ENCODE measurements around the gene SEH1L.
A peak's percentile ranks its signal among the peaks of the same experiment; 100 is the strongest.
"Not testable (repeated sequence)": the region's sequence is repeated elsewhere in the genome, so short reads cannot be mapped to it uniquely, and the experiment has no call there.

The SEH1L gene

DNA sequence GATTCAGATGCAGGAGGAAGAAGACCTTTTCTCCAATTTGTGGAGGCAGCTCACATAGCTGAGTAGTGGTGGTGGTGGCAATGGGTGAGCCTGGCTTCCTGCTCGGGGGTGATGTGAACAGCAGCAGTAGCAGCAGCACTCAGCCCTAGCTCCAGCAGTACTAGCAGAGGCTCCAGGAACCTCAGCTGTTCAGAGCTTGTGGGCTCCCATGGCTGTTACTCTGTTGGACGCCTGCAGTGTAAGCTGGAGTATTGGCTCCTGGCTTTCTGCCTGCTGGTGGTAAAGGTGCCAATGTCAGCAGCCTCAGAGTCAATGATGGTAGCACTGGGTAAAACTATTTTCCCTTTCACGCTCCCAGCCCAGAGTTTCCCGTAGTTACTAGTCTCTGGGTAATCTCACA is 3.1 kb upstream of the SEH1L start:
- DNase-seq = no peak

GRCh38 chr18:12946549-12947284 is 1.1 kb upstream of the SEH1L start:
- no peak for DNase-seq

DNA sequence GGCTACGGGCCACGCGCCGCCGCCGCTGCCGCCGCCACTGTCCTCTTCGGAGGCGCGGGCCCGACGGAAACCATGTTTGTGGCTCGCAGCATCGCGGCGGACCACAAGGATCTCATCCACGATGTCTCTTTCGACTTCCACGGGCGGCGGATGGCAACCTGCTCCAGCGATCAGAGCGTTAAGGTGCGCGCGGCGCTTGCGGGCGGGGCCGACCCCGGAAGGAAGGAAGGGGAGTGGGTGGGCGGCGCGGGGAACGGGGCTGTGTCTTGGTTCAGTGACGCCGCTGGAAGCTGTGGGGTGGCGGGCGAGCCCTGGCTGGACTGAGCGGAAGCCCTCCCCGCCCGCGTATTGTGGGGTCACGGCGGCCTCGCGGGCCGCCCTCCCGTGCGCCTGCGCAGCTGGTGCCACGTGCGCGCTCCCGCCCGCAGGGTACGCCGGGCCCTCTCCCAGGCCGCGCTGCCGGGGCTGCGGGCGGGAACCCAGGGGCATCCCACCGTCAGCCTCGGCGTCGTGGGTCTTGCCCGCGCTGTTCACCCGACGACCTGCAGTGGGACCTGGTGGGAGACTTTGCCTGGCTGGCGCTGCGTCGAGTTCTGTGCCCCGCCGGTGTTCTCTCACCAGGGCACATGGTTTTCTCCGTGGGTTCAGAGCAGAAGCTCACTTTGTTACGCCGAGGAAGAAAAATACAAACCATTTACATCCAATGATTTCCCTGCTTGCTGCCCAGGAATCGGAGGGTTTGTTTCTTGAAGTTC is 416 bp downstream of the SEH1L start:
- DNase-seq = no peak

- DNase-seq = no peak
Measured at GRCh38 chr18:12958478-12958877, 10.7 kb downstream of the SEH1L start.

- DNase-seq = no peak
Measured at GRCh38 chr18:12960395-12960794, 12.6 kb downstream of the SEH1L start.

DNA sequence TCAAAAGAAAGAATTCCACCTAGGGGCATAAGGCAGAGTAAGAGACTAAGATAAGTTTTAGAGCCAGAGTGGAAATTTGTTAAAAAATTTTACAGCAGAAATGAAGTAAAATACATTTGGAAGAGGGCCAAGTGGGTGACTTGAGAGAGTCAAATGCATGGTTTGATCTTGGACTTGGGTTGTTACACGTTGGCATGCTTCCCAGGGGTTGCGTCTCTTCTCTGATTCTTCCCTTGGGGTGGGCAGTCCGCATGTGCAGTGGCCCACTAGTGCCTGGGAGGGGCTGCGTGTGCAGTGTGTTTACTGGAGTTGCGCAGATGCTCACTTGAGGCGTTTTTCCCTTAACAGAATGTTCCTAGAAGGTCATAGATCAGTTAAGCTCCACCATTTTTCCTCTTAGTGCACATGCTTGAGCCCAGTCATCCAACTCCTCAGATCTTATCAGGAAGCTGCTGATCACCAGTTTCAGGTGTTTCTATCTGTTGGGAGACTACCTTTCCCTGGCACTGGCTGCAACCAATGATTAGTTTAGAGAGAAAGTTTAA is 13.1 kb downstream of the SEH1L start:
- no peak for DNase-seq

- no peak for DNase-seq
Measured at GRCh38 chr18:12963069-12963468, 15.3 kb downstream of the SEH1L start.

DNA sequence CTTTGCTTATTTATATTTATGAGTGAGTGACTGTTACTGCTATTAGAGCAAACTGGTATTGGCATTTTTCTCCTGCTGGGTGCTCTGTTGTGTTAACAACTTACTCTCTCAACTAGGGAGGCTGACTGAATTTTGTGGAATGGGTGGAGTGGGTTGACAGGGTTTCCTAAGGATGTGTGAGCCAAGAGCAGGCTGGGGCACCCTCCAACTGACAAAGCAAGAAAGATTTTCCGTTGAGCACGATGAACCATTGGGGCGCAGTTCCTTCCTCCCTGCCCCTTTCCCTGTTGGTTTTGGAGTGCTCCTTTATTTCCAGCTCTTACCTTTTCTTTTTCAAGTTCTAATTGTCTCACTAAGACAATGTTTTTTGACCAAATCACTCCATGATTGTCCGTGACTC is 20.3 kb downstream of the SEH1L start:
- DNase-seq = no peak

GRCh38 chr18:12968619-12969018 is 20.8 kb downstream of the SEH1L start:
- DNase-seq = no peak

- no peak for DNase-seq
Measured at GRCh38 chr18:12973562-12974213, 25.9 kb downstream of the SEH1L start.

- DNase-seq = no peak
Measured at GRCh38 chr18:12975488-12975887, 27.7 kb downstream of the SEH1L start.

- no peak for DNase-seq
Measured at GRCh38 chr18:12976305-12976704, 28.5 kb downstream of the SEH1L start.

DNA sequence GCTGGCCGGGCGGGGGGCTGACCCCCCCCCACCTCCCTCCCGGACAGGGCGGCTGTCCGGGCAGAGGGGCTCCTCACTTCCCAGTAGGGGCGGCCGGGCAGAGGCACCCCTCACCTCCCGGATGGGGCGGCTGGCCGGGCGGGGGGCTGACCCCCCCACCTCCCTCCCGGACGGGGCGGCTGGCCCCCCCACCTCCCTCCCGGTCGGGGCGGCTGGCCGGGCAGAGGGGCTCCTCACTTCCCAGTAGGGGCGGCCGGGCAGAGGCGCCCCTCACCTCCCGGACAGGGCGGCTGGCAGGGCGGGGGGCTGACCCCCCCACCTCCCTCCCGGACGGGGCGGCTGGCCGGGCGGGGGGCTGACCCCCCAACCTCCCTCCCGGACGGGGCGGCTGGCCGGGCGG is 32.3 kb downstream of the SEH1L start:
- DNase-seq = not testable (repeated sequence)

GRCh38 chr18:12989397-12990122 is 41.7 kb downstream of the SEH1L start:
- no peak for DNase-seq

DNA sequence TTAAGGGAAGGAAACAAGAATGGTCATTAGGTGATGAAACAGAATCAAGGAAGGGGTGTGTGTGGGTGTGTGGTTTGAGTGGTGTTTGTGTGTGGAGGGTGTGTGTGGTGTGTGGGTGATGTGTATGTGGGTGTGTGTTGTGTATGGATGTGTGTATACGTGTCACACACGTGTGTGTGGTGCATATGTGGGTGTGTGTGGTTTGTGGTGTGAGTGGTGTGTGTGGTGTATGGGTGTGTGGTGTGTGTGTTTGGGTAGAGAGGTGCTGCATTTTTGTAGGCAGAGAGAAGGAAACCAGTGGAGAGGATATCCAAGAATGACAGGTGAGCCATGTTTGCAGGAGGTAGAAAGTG is 42.3 kb downstream of the SEH1L start:
- no peak for DNase-seq

GRCh38 chr18:12990641-12990966 is 42.8 kb downstream of the SEH1L start:
- no peak for DNase-seq

DNA sequence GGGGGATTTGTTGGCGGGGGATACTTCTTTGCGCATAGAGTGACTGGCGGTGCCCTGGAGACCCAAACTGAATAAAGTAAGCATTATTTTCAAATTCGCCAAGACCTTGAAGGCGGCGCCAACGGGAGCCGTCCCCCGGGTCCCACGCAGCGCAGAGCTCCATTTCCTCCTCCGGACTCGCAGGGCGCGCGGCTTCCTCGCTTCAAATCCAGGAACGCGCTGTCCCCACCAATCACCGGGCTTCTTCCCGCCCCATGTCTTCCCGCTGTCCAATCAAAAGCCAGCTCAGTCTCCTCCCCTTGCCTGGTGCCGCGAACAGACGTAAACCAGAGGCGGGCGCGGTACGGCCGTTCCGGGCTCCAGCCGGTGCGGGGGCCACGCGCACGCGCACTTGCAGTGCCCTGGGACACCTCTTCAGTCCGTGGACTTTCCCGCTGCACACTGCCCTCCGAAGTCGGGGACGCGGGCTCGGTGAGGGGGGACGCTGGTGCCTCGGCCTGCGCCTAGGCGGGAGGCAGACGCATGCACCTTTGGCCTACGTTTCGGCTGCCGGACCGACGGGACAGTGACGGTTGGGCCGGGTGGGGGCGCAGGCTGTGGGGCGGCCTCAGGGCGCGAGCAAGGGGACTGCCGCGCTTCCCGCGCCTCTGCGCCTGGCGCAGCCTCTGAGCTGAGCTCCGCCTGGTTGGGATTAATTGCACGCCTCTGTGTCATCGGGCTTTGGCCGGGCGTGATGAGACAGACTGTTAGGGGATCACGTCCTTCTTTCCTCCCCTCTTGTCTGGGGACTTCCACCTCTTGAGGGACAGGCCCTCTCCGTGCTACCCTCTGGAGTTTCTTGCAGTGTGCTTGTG is 43.4 kb downstream of the SEH1L start, which contains the start of gene CEP192:
CEP192 (plus strand) TSS at position 396 of the 854 bp plus-strand sequence. CDS start 8,063 bp downstream, outside the sequence.
- peak; percentile 89 for DNase-seq

GRCh38 chr18:12991821-12992179 is 44.0 kb downstream of the SEH1L start:
- no peak for DNase-seq

DNA sequence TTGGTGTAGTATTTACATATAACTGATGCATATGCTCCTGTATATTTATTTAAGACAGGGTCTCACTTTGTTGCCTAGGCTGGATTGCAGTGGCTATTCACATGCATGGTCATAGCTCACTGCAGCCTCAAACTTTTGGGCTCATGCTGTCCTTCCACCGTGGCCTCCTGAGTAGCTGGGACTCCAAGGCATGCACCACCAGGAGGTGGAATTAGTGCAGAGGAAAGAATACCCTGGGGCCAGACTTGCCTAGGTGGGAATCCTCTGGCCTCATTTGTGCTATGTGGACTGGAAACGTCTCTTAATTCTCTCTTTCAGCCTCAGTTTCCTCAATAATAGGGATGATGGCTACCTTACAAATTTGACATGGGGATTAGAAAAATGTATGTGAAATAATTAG is 45.6 kb downstream of the SEH1L start:
- no peak for DNase-seq

GRCh38 chr18:12995424-12995823 is 47.6 kb downstream of the SEH1L start:
- DNase-seq = no peak

- DNase-seq = no peak
Measured at GRCh38 chr18:12995952-12996477, 48.2 kb downstream of the SEH1L start.

All from NCI-H1436 treated with DMSO at 0.1 percent for 48 hours (cell line).